Gastrocnemius medialis (tissue), 4 donors: ENCODE data around the gene FARS2. TPM values are rescaled to one million over a fixed set of nuclear protein-coding genes. Genes with fewer than 3 reads are reported as not detected.

Source experiments
- ATAC-seq, 2 donors: fragments of 150-250 bp; one replicate each; pipeline ENCODE4 v1.9.1; 2016
- DNase-seq, 2 donors: peaks; one replicate each; pipeline ENCODE4 v3.0.0-alpha.2; 2019
- H3K27ac ChIP-seq, 4 donors: fragments of 200-600 bp; sonication (generic); 1 replicate in 1 of 4; 2 replicates in 3 of 4; pipeline ENCODE4 v1.5.1; 2016 to 2018; ENCODE audit warnings: mild to moderate bottlenecking in 2 of 4, moderate library complexity in 1 of 4
- H3K27me3 ChIP-seq, 3 donors: fragments of 200-600 bp; sonication (generic) in 2 of 3; 1 replicate in 1 of 3; 2 replicates in 2 of 3; pipeline versions ENCODE4 v1.5.1 to v1.6.0; 2016 to 2019; ENCODE audit warnings: mild to moderate bottlenecking in 1 of 3, moderate library complexity in 1 of 3
- H3K36me3 ChIP-seq, 2 donors: fragments of 200-600 bp; sonication (generic) in 1 of 2; one replicate each; pipeline ENCODE4 v1.5.1; 2017 to 2018
- H3K4me1 ChIP-seq, 2 donors: fragments of 200-600 bp; sonication (generic) in 1 of 2; one replicate each; pipeline ENCODE4 v1.5.1; 2016 to 2017; ENCODE audit warnings: mild to moderate bottlenecking in 2 of 2
- H3K4me3 ChIP-seq, 4 donors: fragments of 200-600 bp; sonication (generic) in 3 of 4; 1 replicate in 1 of 4; 2 replicates in 3 of 4; pipeline ENCODE4 v1.5.1; 2016 to 2019; ENCODE audit warnings: mild to moderate bottlenecking in 2 of 4
- H3K9me3 ChIP-seq, 3 donors: fragments of 200-600 bp; sonication (generic) in 2 of 3; 1 replicate in 1 of 3; 2 replicates in 2 of 3; pipeline ENCODE4 v1.5.1; 2016 to 2019
- POLR2A ChIP-seq, 2 donors: fragments of 450-650 bp; IDR thresholded peaks; one replicate each; pipeline ENCODE4 v1.6.1; 2017; ENCODE audit warnings: antibody characterized with exemption in 2 of 2, mild to moderate bottlenecking in 2 of 2, moderate library complexity in 2 of 2
- in situ Hi-C, 4 donors: fragments of 200-750 bp; cut with MboI; loops; one replicate each; pipeline versions ENCODE4 v1.15.0 to v1.8.0; 2017; ENCODE audit warnings: low sequenced_read_pairs in 4 of 4
- intact Hi-C: fragments of 100-400 bp; cut with DNase I; formaldehyde crosslinking; loops from one replicate; pipeline ENCODE4 v1.15.1; 2023; ENCODE audit warnings: low total_unique reads
- total RNA-seq, 4 donors: library from RNA; depleted of rRNA; stranded (reverse); fragments of >200 nt; gene quantifications; one replicate each; pipeline versions ENCODE4 v1.1.0 to v1.2.3, GENCODE V29; 2016
- TF ChIP-seq, protein P1 (sequence below), 5 experiments: fragments of 450-650 bp in 3 of 5; fragments of 200-600 bp in 2 of 5; sonication (generic) in 2 of 5; IDR thresholded peaks in 4 of 5; conservative IDR thresholded peaks in 1 of 5; 1 replicate in 4 of 5; 2 replicates in 1 of 5; pipeline ENCODE4 v1.5.1; 2016 to 2019; ENCODE audit warnings: antibody characterized with exemption in 5 of 5, mild to moderate bottlenecking in 3 of 5, moderate library complexity in 3 of 5

Gene FARS2
- total RNA-seq, 4 donors from 2014 or later, result 13.6 to 24.0 (median 15.8) TPM

DNA sequence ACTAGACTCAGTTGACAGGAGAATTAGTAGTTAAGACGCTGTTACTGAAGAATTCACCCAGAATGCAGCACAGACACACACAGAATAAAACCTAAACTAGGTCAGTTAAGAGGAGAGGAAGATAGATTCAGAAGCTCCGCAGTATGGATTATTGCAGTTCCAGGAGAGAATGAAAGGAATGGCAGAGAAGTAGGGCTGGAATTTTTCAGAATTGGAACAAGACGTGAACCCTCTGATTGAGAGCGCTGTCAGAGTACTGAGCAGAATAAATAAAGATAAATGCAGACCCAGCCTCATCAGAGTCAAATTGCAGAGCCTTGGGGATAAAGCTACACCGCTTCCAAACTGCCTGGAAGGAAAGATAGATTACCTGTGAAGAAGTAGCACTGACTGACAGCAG, 344.6 kb downstream of the FARS2 start:
- no peak for TF ChIP-seq POLR2A (IDR thresholded peaks at IDR 0.05)
- TF ChIP-seq, protein P1, sequence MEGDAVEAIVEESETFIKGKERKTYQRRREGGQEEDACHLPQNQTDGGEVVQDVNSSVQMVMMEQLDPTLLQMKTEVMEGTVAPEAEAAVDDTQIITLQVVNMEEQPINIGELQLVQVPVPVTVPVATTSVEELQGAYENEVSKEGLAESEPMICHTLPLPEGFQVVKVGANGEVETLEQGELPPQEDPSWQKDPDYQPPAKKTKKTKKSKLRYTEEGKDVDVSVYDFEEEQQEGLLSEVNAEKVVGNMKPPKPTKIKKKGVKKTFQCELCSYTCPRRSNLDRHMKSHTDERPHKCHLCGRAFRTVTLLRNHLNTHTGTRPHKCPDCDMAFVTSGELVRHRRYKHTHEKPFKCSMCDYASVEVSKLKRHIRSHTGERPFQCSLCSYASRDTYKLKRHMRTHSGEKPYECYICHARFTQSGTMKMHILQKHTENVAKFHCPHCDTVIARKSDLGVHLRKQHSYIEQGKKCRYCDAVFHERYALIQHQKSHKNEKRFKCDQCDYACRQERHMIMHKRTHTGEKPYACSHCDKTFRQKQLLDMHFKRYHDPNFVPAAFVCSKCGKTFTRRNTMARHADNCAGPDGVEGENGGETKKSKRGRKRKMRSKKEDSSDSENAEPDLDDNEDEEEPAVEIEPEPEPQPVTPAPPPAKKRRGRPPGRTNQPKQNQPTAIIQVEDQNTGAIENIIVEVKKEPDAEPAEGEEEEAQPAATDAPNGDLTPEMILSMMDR (IDR thresholded peaks at IDR 0.05 in 4 of 5, conservative IDR thresholded peaks at IDR 0.05 in 1 of 5), result no peak
- H3K4me1 ChIP-seq, result no peaks in the 10 kb centered on the region
- in situ Hi-C loops, result no loop called here
- DNase-seq (no peak), ATAC-seq (no peak)
- intact Hi-C loops, result no loop called here
- H3K9me3 ChIP-seq, result no peaks in the 10 kb centered on the region
- H3K4me3 ChIP-seq, result no peak overlapping the region
- H3K27ac ChIP-seq, result no peak overlapping the region
- H3K27me3 ChIP-seq, result no peaks in the 10 kb centered on the region
- H3K36me3 ChIP-seq, result no peaks in the 10 kb centered on the region

DNA sequence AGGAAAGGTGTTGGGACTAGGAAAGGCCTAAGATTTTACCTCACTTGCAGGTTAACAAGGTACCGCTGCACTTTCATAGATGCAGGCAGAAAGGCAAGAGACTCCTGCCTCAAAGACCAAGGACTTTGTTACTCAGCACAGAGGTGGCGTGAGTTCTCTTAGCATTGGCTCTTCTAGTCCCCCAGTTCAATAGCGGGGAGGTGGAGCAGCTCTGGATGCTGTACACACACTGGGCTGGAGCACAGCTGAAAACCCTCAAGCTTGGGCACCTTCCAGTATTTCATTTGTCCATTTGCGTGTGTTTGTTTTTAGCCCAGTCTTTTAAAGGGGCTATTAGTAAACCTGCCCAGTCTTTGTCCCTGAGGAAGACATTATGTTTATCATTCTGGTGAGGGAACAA, 345.2 kb downstream of the FARS2 start:
- Histone ChIP-seq H3K36me3 (no peaks in the 10 kb centered on the region), H3K27me3 (no peaks in the 10 kb centered on the region), H3K4me1 (no peaks in the 10 kb centered on the region), H3K9me3 (no peaks in the 10 kb centered on the region), H3K4me3 (no peak overlapping the region), H3K27ac (no peak overlapping the region)
- intact Hi-C loops, result no loop called here
- TF ChIP-seq, protein P1 (IDR thresholded peaks at IDR 0.05 in 4 of 5, conservative IDR thresholded peaks at IDR 0.05 in 1 of 5), result no peak
- TF ChIP-seq POLR2A (IDR thresholded peaks at IDR 0.05), result no peak
- ATAC-seq (no peak), DNase-seq (no peak)
- in situ Hi-C loops, result no loop called here

DNA sequence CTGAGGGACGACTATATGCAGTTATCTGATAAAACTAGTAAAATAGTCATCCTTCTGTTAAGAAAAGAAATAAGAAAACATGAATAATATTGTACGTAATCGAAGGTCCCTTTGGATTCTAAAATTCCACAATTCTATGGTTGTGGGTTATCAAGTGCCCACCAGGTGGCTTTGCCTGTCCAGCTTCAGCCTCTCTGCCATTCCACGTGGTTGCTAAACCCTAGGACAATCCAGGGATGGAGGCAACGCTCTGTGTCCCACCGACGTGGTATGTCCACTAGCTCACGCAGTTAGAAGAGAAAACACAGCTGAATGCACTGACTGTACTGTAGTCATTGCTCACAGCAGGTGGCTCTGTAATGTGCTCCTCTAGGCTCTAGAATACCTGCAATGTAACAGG, 349.3 kb downstream of the FARS2 start:
- DNase-seq (no peak), ATAC-seq (no peak)
- TF ChIP-seq, protein P1 (IDR thresholded peaks at IDR 0.05 in 4 of 5, conservative IDR thresholded peaks at IDR 0.05 in 1 of 5), result no peak
- TF ChIP-seq POLR2A (IDR thresholded peaks at IDR 0.05), result no peak
- intact Hi-C loops, result no loop called here
- no peaks in the 10 kb centered on the region for H3K4me1 ChIP-seq
- H3K27ac ChIP-seq, result no peak overlapping the region
- no peaks in the 10 kb centered on the region for H3K9me3 ChIP-seq
- no peaks in the 10 kb centered on the region for H3K27me3 ChIP-seq
- no peaks in the 10 kb centered on the region for H3K36me3 ChIP-seq
- in situ Hi-C loops, result no loop called here
- no peak overlapping the region for H3K4me3 ChIP-seq

DNA sequence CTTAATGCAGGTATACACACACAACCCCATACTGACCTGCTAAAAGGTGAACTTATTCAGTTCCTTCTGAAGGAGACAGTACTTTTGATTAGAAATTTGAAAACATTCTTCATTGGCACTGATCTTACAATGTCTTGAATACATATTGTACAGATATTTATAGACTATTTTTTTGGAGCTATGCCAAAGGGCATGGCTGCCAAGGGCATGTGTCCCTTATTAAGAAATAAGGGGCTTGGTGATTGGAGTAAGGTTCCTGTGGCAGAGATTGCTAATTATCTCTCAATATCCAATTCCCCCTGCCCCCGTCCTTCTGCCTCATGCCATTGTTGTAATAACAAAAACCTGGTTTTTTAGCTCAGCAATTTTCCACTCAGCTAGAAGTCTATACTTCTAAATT, 355.9 kb downstream of the FARS2 start:
- Histone ChIP-seq H3K27me3 (no peaks in the 10 kb centered on the region), H3K9me3 (no peaks in the 10 kb centered on the region), H3K27ac (no peak overlapping the region), H3K4me1 (peaks cover 0 to 8% of the 10 kb centered on the region in 2 donors), H3K4me3 (no peak overlapping the region), H3K36me3 (no peaks in the 10 kb centered on the region)
- intact Hi-C loops (no loop called here), in situ Hi-C loops (no loop called here)
- no peak for TF ChIP-seq POLR2A (IDR thresholded peaks at IDR 0.05)
- TF ChIP-seq, protein P1 (IDR thresholded peaks at IDR 0.05 in 4 of 5, conservative IDR thresholded peaks at IDR 0.05 in 1 of 5), result no peak
- DNase-seq, result no peak
- no peak for ATAC-seq

DNA sequence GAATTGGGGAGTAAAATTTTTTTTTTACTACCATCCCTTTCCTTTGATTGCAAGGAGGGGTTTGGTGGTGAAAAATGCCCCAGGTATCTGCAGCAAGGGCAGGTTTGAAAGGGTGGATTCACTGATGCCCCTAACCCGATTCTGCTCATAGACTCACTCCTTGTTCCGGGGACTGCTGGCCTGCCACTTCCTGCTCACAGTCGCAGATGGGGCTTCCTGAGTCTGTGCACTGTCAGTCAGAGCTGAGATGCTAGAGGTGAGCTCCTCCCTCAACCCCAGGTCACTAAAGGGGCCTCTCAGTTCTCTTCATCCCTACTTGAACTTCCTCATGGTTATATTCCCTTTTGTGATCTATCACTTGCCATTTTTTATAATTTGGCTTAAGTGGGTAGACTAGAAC, 357.9 kb downstream of the FARS2 start:
- no peaks in the 10 kb centered on the region for H3K9me3 ChIP-seq
- no peaks in the 10 kb centered on the region for H3K36me3 ChIP-seq
- intact Hi-C loops, result no loop called here
- H3K27ac ChIP-seq, result no peak overlapping the region
- in situ Hi-C loops, result no loop called here
- H3K4me1 ChIP-seq, result peaks cover 0 to 8% of the 10 kb centered on the region in 2 donors
- TF ChIP-seq, protein P1 (IDR thresholded peaks at IDR 0.05 in 4 of 5, conservative IDR thresholded peaks at IDR 0.05 in 1 of 5), result no peak
- TF ChIP-seq POLR2A (IDR thresholded peaks at IDR 0.05), result no peak
- DNase-seq (no peak), ATAC-seq (no peak)
- H3K4me3 ChIP-seq, result no peak overlapping the region
- no peaks in the 10 kb centered on the region for H3K27me3 ChIP-seq
